ENCODE measurements around the gene DYNLT5.

DNA sequence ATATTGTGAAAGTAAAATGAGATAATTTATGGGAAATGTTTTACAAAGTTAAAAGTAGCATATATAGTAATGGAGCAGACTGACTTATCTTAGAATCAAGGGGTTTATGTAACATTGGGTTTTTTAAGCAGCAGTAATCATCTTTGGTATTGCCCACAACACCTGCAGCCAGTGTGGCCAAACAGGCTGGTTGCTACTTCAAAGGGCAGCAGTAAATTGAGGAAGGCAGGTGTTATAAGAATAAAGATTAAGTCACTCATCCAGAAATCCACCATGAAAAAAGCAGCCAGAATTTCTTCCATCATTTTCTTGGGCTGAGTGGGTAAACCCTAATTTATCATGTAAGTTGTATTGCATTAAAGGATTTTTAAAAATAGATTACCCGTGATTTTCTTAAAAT, 16.7 kb downstream of the DYNLT5 start:
- no peak for TF ChIP-seq CTCF (IDR thresholded peaks at IDR 0.05 in 8 of 11, conservative IDR thresholded peaks at IDR 0.05 in 3 of 11)
- no peak for TF ChIP-seq POLR2A (IDR thresholded peaks at IDR 0.05)

All from spleen (tissue), 7 donors.